ENCODE data around the gene FRMD4B.

The FRMD4B gene

GRCh38 chr3:69385123-69385722 lies 665 bp downstream of the FRMD4B start:
- no peaks in the 10 kb centered on the region for H3K36me3 Mint-ChIP-seq
- no peaks in the 10 kb centered on the region for H3K9me3 Mint-ChIP-seq
- peaks cover 29% of the 10 kb centered on the region for H3K27me3 Mint-ChIP-seq
- H3K27ac Mint-ChIP-seq = no peak overlapping the region
- peak overlapping the region; percentile 26 for H3K4me3 Mint-ChIP-seq
- H3K4me1 Mint-ChIP-seq = peaks cover 10% of the 10 kb centered on the region

GRCh38 chr3:69384326-69384725 lies 1.6 kb downstream of the FRMD4B start:
- Mint-ChIP-seq H3K27ac (no peak overlapping the region), H3K36me3 (no peaks in the 10 kb centered on the region), H3K27me3 (peaks cover 29% of the 10 kb centered on the region), H3K4me3 (no peak overlapping the region), H3K9me3 (no peaks in the 10 kb centered on the region), H3K4me1 (peaks cover 10% of the 10 kb centered on the region)

GRCh38 chr3:69379661-69380060 lies 6.2 kb downstream of the FRMD4B start:
- Mint-ChIP-seq H3K4me1 (peaks cover 3% of the 10 kb centered on the region), H3K4me3 (no peak overlapping the region), H3K27ac (no peak overlapping the region), H3K27me3 (peaks cover 11% of the 10 kb centered on the region), H3K36me3 (no peaks in the 10 kb centered on the region), H3K9me3 (no peaks in the 10 kb centered on the region)

GRCh38 chr3:69378112-69378802 lies 7.6 kb downstream of the FRMD4B start:
- H3K27ac Mint-ChIP-seq = no peak overlapping the region
- peaks cover 5% of the 10 kb centered on the region for H3K27me3 Mint-ChIP-seq
- no peak overlapping the region for H3K4me3 Mint-ChIP-seq
- H3K36me3 Mint-ChIP-seq = no peaks in the 10 kb centered on the region
- H3K9me3 Mint-ChIP-seq = no peaks in the 10 kb centered on the region
- H3K4me1 Mint-ChIP-seq = no peaks in the 10 kb centered on the region

GRCh38 chr3:69377262-69377661 lies 8.6 kb downstream of the FRMD4B start:
- Mint-ChIP-seq H3K27me3 (peaks cover 5% of the 10 kb centered on the region), H3K36me3 (no peaks in the 10 kb centered on the region), H3K9me3 (no peaks in the 10 kb centered on the region), H3K4me3 (no peak overlapping the region), H3K4me1 (no peaks in the 10 kb centered on the region), H3K27ac (no peak overlapping the region)

GRCh38 chr3:69376731-69377130 lies 9.2 kb downstream of the FRMD4B start:
- no peaks in the 10 kb centered on the region for H3K4me1 Mint-ChIP-seq
- H3K36me3 Mint-ChIP-seq = no peaks in the 10 kb centered on the region
- no peak overlapping the region for H3K27ac Mint-ChIP-seq
- H3K27me3 Mint-ChIP-seq = peaks cover 5% of the 10 kb centered on the region
- H3K4me3 Mint-ChIP-seq = no peak overlapping the region
- no peaks in the 10 kb centered on the region for H3K9me3 Mint-ChIP-seq

GRCh38 chr3:69371816-69372215 lies 14.1 kb downstream of the FRMD4B start:
- Mint-ChIP-seq H3K4me3 (no peak overlapping the region), H3K27ac (no peak overlapping the region), H3K9me3 (no peaks in the 10 kb centered on the region), H3K36me3 (no peaks in the 10 kb centered on the region), H3K4me1 (peaks cover 35% of the 10 kb centered on the region), H3K27me3 (no peaks in the 10 kb centered on the region)

GRCh38 chr3:69370901-69371301 lies 15.0 kb downstream of the FRMD4B start:
- H3K27ac Mint-ChIP-seq = peak overlapping the region; percentile 31
- no peak overlapping the region for H3K4me3 Mint-ChIP-seq
- H3K4me1 Mint-ChIP-seq = peaks cover 35% of the 10 kb centered on the region
- H3K27me3 Mint-ChIP-seq = no peaks in the 10 kb centered on the region
- H3K36me3 Mint-ChIP-seq = no peaks in the 10 kb centered on the region
- no peaks in the 10 kb centered on the region for H3K9me3 Mint-ChIP-seq

- Mint-ChIP-seq H3K27me3 (no peaks in the 10 kb centered on the region), H3K36me3 (no peaks in the 10 kb centered on the region), H3K27ac (peak overlapping the region; percentile 31), H3K9me3 (no peaks in the 10 kb centered on the region), H3K4me1 (peaks cover 35% of the 10 kb centered on the region), H3K4me3 (no peak overlapping the region)
Observed at GRCh38 chr3:69370156-69370883, 15.6 kb downstream of the FRMD4B start.

- no peaks in the 10 kb centered on the region for H3K36me3 Mint-ChIP-seq
- H3K27me3 Mint-ChIP-seq = no peaks in the 10 kb centered on the region
- no peak overlapping the region for H3K27ac Mint-ChIP-seq
- H3K4me3 Mint-ChIP-seq = no peak overlapping the region
- H3K4me1 Mint-ChIP-seq = peaks cover 35% of the 10 kb centered on the region
- no peaks in the 10 kb centered on the region for H3K9me3 Mint-ChIP-seq
Observed at GRCh38 chr3:69368129-69368741, 17.7 kb downstream of the FRMD4B start.

GRCh38 chr3:69367586-69367985 lies 18.3 kb downstream of the FRMD4B start:
- Mint-ChIP-seq H3K27ac (no peak overlapping the region), H3K27me3 (no peaks in the 10 kb centered on the region), H3K9me3 (no peaks in the 10 kb centered on the region), H3K36me3 (no peaks in the 10 kb centered on the region), H3K4me3 (no peak overlapping the region), H3K4me1 (peaks cover 35% of the 10 kb centered on the region)

GRCh38 chr3:69364354-69364753 lies 21.5 kb downstream of the FRMD4B start:
- no peaks in the 10 kb centered on the region for H3K9me3 Mint-ChIP-seq
- peaks cover 19% of the 10 kb centered on the region for H3K4me1 Mint-ChIP-seq
- no peaks in the 10 kb centered on the region for H3K27me3 Mint-ChIP-seq
- no peaks in the 10 kb centered on the region for H3K36me3 Mint-ChIP-seq
- no peak overlapping the region for H3K4me3 Mint-ChIP-seq
- H3K27ac Mint-ChIP-seq = no peak overlapping the region

GRCh38 chr3:69360690-69361089 lies 25.2 kb downstream of the FRMD4B start:
- H3K36me3 Mint-ChIP-seq = no peaks in the 10 kb centered on the region
- no peaks in the 10 kb centered on the region for H3K27me3 Mint-ChIP-seq
- no peak overlapping the region for H3K27ac Mint-ChIP-seq
- peaks cover 6% of the 10 kb centered on the region for H3K9me3 Mint-ChIP-seq
- no peaks in the 10 kb centered on the region for H3K4me1 Mint-ChIP-seq
- no peak overlapping the region for H3K4me3 Mint-ChIP-seq

GRCh38 chr3:69359916-69360315 lies 26.0 kb downstream of the FRMD4B start:
- H3K9me3 Mint-ChIP-seq = peaks cover 6% of the 10 kb centered on the region
- no peaks in the 10 kb centered on the region for H3K4me1 Mint-ChIP-seq
- no peaks in the 10 kb centered on the region for H3K36me3 Mint-ChIP-seq
- no peak overlapping the region for H3K4me3 Mint-ChIP-seq
- H3K27ac Mint-ChIP-seq = no peak overlapping the region
- no peaks in the 10 kb centered on the region for H3K27me3 Mint-ChIP-seq

GRCh38 chr3:69359339-69359893 lies 26.5 kb downstream of the FRMD4B start:
- Mint-ChIP-seq H3K27ac (no peak overlapping the region), H3K27me3 (no peaks in the 10 kb centered on the region), H3K4me1 (no peaks in the 10 kb centered on the region), H3K9me3 (peaks cover 6% of the 10 kb centered on the region), H3K4me3 (no peak overlapping the region), H3K36me3 (no peaks in the 10 kb centered on the region)

- H3K27ac Mint-ChIP-seq = no peak overlapping the region
- no peaks in the 10 kb centered on the region for H3K27me3 Mint-ChIP-seq
- peaks cover 6% of the 10 kb centered on the region for H3K9me3 Mint-ChIP-seq
- H3K4me3 Mint-ChIP-seq = no peak overlapping the region
- peaks cover 15% of the 10 kb centered on the region for H3K4me1 Mint-ChIP-seq
- H3K36me3 Mint-ChIP-seq = no peaks in the 10 kb centered on the region
Observed at GRCh38 chr3:69357196-69357595, 28.7 kb downstream of the FRMD4B start.

Data from activated naive CD4-positive, alpha-beta T cell treated with anti-CD3 and anti-CD28 coated beads, Interleukin-2, amount 50 U/mL, for 24 hours (primary cell).